Lower leg skin (tissue), 4 donors: Measurements from ENCODE around the gene FAM13B. TPM values are rescaled to one million over a fixed set of nuclear protein-coding genes. Genes with fewer than 3 reads are reported as not detected.

ENCODE experiments used
- DNase-seq, 2 donors: peaks; one replicate each; pipeline ENCODE4 v3.0.0-alpha.2; 2019; ENCODE audit warnings: low spot score in 2 of 2
- H3K4me3 ChIP-seq: fragments of 200-600 bp; sonication (generic); 2 replicates; pipeline ENCODE4 v1.5.1; 2017; ENCODE audit warnings: mild to moderate bottlenecking, low read depth; ENCODE audit not compliant: poor library complexity, severe bottlenecking
- CTCF ChIP-seq, 3 donors: fragments of 450-650 bp; IDR thresholded peaks; one replicate each; pipeline ENCODE4 v1.5.1; 2016; ENCODE audit warnings: antibody characterized with exemption in 3 of 3, mild to moderate bottlenecking in 3 of 3, moderate library complexity in 2 of 3
- POLR2A ChIP-seq, 2 donors: fragments of 450-650 bp; IDR thresholded peaks; one replicate each; pipeline ENCODE4 v1.6.1; 2016 to 2017; ENCODE audit warnings: antibody characterized with exemption in 2 of 2, mild to moderate bottlenecking in 1 of 2, moderate library complexity in 1 of 2
- WGBS, 2 donors: methylation state at CpG; one replicate each; pipeline ENCODE4 v1.1.5; 2018; 5-methylcytosine and 5-hydroxymethylcytosine counted together
- intact Hi-C: fragments of 100-400 bp; cut with DNase I; formaldehyde crosslinking; loops from one replicate; pipeline ENCODE4 v1.15.0; 2023; ENCODE audit warnings: low total_unique reads
- total RNA-seq, 4 donors: library from RNA; depleted of rRNA; stranded (reverse); fragments of >200 nt; gene quantifications; one replicate each; pipeline ENCODE4 v1.1.0, GENCODE V29; 2016

Gene FAM13B
- total RNA-seq, 4 donors from 2014 or later: 17.9 to 25.6 (median 21.4) TPM

DNA sequence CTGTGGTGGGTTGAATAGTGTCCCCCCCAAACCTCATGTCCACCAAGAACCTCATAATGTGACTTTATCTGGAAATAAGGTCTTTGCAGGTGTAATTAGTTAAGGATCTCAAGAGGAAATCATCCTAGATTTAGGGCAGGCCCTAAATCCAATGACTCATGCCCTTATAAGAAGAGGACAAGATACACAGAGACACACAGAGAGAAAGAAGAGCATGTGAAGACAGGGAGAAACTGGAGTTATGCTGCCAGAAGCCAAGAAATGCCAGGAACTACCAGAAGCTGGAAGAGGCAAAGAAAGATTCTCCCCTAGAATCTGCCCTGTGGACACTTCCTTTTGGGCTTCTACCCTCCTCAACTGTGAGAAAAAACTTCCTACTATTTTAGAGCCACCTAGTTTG is 8.8 kb downstream of the FAM13B start:
- no peak overlapping the region for H3K4me3 ChIP-seq
- intact Hi-C loops: no loop called here
- no peak for DNase-seq
- no peak for TF ChIP-seq POLR2A (IDR thresholded peaks at IDR 0.05)
- TF ChIP-seq CTCF (IDR thresholded peaks at IDR 0.05): no peak

- H3K4me3 ChIP-seq: no peak overlapping the region
- intact Hi-C loops: no loop called here
- TF ChIP-seq POLR2A (IDR thresholded peaks at IDR 0.05) (no peak), CTCF (IDR thresholded peaks at IDR 0.05) (no peak)
- no peak for DNase-seq
- WGBS, 2 donors: 84 to 86% methylated on average over 3 of the region's 3 CpGs
Observed at GRCh38 chr5:138022912-138023311, 10.0 kb downstream of the FAM13B start.

DNA sequence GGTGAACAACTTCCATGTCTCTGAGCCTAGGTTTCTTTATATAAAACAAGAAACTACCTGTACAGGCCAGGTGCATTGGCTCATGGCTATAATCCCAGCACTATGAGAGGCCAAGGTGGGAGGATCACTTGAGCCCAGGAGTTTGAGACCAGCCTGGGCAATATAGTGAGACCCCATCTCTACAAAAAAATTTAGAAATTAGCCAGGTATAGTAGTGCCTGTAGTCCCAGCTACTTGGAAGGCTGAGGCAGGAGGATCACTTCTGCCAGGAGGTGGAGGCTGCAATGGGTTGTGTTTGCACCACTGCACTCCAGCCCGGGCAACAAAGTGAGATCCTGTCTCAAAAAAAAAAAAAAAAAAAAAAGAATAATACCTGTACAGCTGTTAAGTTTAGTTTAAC is 11.1 kb downstream of the FAM13B start:
- intact Hi-C loops: no loop called here
- no peak overlapping the region for H3K4me3 ChIP-seq
- no peak for TF ChIP-seq POLR2A (IDR thresholded peaks at IDR 0.05)
- no peak for TF ChIP-seq CTCF (IDR thresholded peaks at IDR 0.05)
- DNase-seq: no peak
- 0% methylated on average over 1 of the region's 1 CpG for whole genome bisulfite sequencing, 2 donors

DNA sequence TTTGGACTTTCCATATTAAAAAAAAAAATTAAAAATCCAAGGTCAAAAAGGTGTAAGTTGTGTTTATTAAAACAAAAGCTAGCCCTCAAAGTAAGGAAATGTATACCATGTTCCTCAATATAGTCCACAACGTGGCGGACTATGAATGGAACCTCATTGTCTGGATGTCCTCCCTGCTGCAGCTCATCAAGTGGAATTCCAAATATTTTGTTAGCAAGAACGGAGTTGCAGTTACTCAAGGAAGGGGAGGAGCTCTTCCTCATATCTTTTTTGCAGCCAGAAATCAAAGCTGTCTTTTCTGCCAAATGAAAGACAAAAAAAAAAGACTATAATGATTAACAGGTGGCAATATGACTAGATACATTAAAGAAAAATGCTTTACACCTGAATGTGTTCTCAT is 14.0 kb downstream of the FAM13B start:
- DNase-seq: no peak
- 60 to 63% methylated on average over 3 of the region's 3 CpGs for WGBS, 2 donors
- TF ChIP-seq CTCF (IDR thresholded peaks at IDR 0.05): no peak
- no peak for TF ChIP-seq POLR2A (IDR thresholded peaks at IDR 0.05)
- no peak overlapping the region for H3K4me3 ChIP-seq
- intact Hi-C loops: no loop called here

DNA sequence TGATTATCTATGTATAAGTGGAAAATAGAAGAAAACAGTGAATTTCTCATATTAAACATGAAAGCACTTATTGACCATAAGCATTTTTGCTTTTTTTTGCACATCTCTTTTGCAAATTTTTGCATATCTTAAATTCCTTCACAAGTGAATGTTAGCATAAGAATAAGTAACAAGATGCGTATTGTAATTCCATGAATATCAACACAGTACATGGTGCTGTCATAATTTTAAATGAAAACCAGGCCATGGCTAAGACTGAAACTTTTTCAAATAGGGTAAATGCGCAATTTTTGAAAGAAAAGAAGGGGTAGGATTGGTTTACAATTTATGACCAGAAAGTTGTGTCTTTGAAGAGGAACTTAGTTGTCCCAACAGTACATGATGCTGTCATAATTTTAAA is 17.0 kb downstream of the FAM13B start:
- 100% methylated on average over 2 of the region's 2 CpGs for WGBS, 2 donors
- no peak overlapping the region for H3K4me3 ChIP-seq
- intact Hi-C loops: no loop called here
- TF ChIP-seq POLR2A (IDR thresholded peaks at IDR 0.05): no peak
- TF ChIP-seq CTCF (IDR thresholded peaks at IDR 0.05): no peak
- DNase-seq: no peak

- H3K4me3 ChIP-seq: no peak overlapping the region
- no peak for TF ChIP-seq POLR2A (IDR thresholded peaks at IDR 0.05)
- no peak for TF ChIP-seq CTCF (IDR thresholded peaks at IDR 0.05)
- DNase-seq: no peak
- intact Hi-C loops: no loop called here
Observed at GRCh38 chr5:138011991-138012390, 20.9 kb downstream of the FAM13B start.
